GM18499 (cell line): ENCODE results near the gene RPS6KA2.

Source experiments
- ATAC-seq: cut with Tn5 transposase; IDR thresholded peaks from one replicate; pipeline ENCODE4 v1.9.1; 2021; ENCODE audit warnings: moderate number of reproducible peaks; ENCODE audit not compliant: insufficient read depth, unreplicated experiment

The RPS6KA2 gene

GRCh38 chr6:166627033-166627874, at the start of gene RPS6KA2:
RPS6KA2 (minus strand) TSS chr6:166627251; CDS start chr6:166627019, 232 bp downstream.
- peak; percentile 87 for ATAC-seq

DNA sequence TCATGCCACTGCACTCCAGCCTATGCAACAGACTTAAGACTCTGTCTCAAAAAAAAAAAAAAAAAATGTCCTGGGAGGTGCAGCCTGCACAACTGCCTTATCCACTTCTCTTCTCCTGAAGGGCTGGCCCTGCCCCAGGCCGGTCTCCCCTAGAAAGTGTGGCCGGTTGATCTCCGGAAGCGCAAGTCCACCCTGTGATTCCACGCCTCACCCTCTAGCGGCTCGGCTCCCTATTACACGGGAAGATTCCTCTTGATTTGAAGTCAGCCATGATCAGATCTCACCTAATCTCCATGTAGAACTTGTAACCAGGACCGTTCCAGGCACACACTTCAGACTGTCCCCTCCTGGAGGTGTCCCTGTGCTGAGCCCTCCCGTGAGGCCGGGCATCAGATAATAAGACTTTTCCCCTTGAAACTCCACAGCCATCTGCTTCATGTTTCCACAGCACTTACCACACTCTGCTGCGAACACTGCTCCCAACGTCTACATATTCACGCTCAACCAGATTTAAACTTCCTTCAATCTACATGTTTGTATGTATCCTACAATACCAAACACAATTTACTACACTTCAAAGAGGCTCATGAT, 49.3 kb upstream of the RPS6KA2 start:
- ATAC-seq, result no peak

DNA sequence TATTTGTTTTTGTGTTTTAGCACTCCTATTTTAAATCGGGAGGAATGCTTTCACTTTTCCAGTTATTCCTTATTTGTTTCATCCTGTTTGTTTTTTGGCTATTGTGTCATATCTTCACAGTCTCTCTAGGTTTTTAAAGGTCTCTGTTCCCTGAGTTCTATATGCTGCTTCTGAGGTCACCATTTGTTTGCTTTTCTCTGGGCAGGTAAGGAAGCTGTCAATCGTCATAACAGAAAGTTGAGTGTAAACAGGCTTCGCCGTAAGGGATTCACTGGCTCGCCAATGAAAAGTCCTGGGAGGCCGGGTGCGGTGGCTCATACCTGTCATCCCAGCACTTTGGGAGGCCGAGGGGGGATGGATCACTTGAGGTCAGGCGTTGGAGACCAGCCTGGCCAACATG, 48.7 kb upstream of the RPS6KA2 start:
- ATAC-seq, result no peak

DNA sequence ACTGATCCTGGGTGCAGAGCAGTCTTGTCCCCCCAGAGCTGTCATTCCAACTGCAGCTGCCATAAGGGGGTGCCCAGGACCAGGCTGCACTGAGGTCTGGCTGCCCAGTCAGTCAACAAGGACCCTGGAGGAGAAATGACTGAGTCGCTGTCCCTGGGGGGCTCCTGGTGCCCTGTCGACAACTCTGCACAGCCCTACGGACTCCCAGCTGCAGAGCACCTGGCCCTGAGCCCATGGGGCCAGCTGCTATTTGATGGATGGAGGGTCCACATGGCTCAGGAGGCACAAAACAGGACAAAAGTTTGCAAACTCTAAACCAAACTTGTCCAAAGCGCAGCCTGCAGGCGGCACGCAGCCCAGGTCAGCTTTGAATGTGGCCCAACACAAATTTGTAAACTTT, 46.3 kb upstream of the RPS6KA2 start:
- no peak for ATAC-seq

DNA sequence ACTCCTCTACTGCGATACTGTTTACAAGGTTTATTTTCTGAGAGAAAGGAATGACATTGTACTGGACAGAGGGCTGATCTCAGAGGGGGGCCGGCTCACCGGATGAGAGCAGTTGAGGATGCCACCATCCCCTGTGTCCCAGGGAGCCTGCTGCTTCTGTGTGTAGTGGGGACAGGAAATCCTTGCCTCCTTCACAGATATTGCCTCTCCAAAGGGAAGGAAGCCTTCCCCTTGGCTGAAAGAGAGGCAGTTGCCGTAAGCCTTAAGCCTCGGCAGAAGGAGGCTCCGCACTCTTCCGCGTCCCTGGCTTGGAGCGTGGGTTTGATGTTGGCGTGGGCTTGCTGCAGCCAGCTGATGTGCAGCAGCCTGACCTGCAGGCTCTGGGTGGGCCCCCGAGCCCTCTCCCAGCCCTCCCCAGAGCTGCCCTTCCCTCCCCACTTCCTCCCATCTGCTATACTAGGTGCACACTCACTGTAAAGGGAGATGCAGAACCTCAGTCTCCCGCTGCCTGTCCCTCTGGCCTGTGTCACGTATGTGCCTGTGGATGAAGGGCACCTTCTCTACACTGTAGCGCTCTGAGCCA, 45.7 kb upstream of the RPS6KA2 start:
- ATAC-seq, result no peak

GRCh38 chr6:166672146-166672545, 45.1 kb upstream of the RPS6KA2 start:
- ATAC-seq, result no peak

GRCh38 chr6:166671434-166672081, 44.5 kb upstream of the RPS6KA2 start:
- ATAC-seq, result no peak

DNA sequence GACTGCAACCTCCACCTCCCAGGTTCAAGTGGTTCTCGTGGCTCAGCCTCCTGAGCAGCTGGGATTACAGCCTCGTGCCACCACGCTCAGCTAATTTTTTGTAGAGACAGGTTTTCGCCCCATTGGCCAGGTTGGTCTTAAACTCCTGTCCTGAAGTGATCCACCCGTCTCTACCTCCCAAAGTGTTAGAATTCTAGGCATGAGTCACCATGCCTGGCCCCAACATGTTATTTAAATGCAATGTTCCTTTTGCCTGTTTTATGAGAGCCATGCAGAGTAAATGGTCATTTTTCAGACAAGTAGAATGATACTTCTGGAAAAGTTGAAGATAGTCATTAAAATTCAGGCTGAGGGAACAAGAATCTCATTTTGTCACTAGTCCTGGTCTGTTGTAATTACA, 43.8 kb upstream of the RPS6KA2 start:
- ATAC-seq, result no peak

- no peak for ATAC-seq
Observed at GRCh38 chr6:166670013-166670412, 43.0 kb upstream of the RPS6KA2 start.

- no peak for ATAC-seq
Observed at GRCh38 chr6:166667796-166668610, 41.0 kb upstream of the RPS6KA2 start.

- ATAC-seq, result no peak
Observed at GRCh38 chr6:166664135-166664534, 37.1 kb upstream of the RPS6KA2 start.

- ATAC-seq, result no peak
Observed at GRCh38 chr6:166663568-166663967, 36.5 kb upstream of the RPS6KA2 start.

- ATAC-seq, result no peak
Observed at GRCh38 chr6:166662690-166663089, 35.6 kb upstream of the RPS6KA2 start.

DNA sequence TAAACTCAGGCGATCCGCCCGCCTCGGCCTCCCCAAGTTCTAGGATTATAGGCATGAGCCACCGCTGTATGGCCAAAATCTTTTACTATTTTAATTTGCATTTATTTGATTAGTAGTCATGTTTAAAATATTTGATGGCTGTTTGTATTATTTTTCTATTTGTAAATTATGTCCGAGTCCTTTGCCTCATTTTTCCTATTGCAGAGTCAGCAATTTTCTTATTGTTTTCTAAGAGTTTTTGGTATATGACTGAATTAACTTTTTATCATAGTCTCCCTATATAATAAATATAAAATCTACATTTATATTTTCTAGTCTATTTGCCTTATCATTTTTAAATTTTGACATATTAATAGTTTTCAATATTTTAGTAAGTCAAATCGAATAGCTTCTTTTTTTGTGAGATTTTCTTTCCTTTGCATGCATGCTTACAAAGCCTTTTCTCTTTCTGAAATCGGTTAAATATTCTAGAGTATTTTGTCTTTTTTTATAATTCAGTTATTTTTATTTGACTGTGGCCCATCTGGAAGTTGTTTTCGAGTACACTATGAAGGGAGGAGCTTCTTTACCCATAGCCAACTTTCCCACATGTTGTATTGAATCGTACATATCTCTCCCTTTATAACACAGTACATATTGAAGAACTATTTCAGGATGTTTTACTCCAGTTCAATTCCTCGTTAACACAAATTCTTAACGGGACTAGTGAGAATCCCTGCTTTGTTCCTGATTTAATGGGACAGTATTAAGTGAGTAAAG, 34.5 kb upstream of the RPS6KA2 start:
- ATAC-seq, result no peak

- ATAC-seq, result no peak
Observed at GRCh38 chr6:166660157-166660688, 33.2 kb upstream of the RPS6KA2 start.

DNA sequence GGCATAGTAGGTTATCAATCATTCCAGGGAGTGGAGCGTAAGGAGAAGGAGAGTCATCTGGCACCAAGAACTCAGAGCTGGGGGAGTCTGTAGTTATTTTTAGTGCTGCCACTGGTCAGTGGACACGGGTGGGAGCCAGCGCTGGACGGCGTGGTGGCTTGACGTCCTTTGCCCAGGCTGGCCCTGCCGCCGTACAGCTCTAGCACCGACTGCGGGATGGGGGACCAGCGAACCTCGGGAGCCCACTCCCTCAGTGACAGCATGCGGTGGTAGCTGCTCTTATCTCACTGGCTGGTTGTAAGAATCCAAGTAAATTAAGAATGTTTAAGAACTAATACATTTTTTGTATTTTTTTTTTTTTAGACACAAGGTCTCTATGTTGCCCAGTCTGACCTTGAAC, 32.5 kb upstream of the RPS6KA2 start:
- ATAC-seq, result no peak

GRCh38 chr6:166658792-166659150, 31.7 kb upstream of the RPS6KA2 start:
- no peak for ATAC-seq

DNA sequence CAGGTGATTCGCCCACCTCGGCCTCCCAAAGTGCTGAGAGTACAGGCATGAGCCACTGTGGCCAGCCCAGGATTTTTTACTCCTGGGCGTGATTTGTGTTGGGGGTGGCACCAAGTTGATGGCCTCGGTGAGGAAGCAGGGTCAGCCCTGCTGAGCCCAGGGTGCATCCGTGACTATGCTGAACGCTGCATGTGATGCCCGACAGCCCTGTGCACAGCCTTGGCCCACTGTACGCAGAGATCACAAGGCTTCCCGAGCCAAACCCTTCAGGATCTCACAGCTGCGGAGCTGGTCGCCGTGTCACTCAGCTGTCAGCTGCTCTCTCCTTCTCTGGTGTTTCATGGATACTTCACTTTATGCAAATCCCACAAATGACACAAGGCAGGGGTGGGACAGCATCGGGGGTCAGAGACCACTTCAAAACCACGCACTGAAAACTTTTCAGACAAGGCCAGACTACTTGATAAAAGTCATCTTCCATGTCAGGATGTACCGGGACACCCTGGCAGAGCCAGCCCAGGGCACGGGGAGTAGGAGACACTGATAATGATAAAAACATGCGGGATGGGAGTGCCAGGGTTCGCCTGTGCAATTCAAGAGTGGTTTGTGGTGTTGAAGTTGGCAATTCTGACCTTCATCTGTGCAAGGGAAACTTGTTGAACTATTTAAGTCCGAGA, 31.2 kb upstream of the RPS6KA2 start:
- no peak for ATAC-seq

- ATAC-seq, result no peak
Observed at GRCh38 chr6:166657531-166657930, 30.5 kb upstream of the RPS6KA2 start.
